ENCODE data around the gene TAS2R1. TPM values are rescaled to one million over a fixed set of nuclear protein-coding genes. Genes with fewer than 3 reads are reported as not detected.

The TAS2R1 gene
- total RNA-seq, 1 donor from 2014 or later, result not detected

DNA sequence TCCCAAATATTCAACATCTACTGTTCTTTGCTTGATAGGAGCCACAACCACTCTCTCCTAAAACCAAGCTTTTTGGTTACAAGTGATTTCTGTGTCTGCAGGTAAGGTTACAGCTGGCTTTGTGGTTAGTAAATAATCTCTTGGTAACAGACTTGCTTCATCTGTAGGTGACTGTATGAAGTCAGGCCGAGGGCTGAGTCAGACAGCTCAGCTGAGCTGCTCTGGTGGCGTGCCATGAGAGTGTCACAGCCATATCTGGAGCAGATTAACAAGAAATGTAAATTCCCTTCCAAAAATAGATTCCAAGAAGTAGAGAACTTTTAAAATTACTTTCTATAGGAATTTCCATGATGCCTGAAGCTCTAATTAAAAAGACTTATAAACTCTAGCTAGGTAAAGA, 23.7 kb upstream of the TAS2R1 start:
- H3K36me3 ChIP-seq (ENCODE audit: insufficient read depth, low read length), result no peaks in the 10 kb centered on the region
- no peaks in the 10 kb centered on the region for H4K20me1 ChIP-seq (ENCODE audit: insufficient read depth, low read length)
- no peak overlapping the region for H3K4me3 ChIP-seq (ENCODE audit: insufficient read depth, low read depth, low read length)
- H3K36me3 Mint-ChIP-seq (ENCODE audit: low read depth, unreplicated experiment), result no peaks in the 10 kb centered on the region
- H3K4me3 Mint-ChIP-seq (ENCODE audit: unreplicated experiment), result no peak overlapping the region
- H3K9me3 Mint-ChIP-seq (ENCODE audit: unreplicated experiment), result no peaks in the 10 kb centered on the region
- TF ChIP-seq, protein P1, sequence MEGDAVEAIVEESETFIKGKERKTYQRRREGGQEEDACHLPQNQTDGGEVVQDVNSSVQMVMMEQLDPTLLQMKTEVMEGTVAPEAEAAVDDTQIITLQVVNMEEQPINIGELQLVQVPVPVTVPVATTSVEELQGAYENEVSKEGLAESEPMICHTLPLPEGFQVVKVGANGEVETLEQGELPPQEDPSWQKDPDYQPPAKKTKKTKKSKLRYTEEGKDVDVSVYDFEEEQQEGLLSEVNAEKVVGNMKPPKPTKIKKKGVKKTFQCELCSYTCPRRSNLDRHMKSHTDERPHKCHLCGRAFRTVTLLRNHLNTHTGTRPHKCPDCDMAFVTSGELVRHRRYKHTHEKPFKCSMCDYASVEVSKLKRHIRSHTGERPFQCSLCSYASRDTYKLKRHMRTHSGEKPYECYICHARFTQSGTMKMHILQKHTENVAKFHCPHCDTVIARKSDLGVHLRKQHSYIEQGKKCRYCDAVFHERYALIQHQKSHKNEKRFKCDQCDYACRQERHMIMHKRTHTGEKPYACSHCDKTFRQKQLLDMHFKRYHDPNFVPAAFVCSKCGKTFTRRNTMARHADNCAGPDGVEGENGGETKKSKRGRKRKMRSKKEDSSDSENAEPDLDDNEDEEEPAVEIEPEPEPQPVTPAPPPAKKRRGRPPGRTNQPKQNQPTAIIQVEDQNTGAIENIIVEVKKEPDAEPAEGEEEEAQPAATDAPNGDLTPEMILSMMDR (IDR thresholded peaks at IDR 0.05; ENCODE audit: insufficient read depth, low read depth, low read length), result no peak
- TF ChIP-seq EZH2 (IDR thresholded peaks at IDR 0.05; ENCODE audit: insufficient read depth, low read length), result no peak
- DNase-seq (ENCODE audit: low read depth), result peak; percentile 89
- no peaks in the 10 kb centered on the region for H3K27me3 Mint-ChIP-seq (ENCODE audit: low read depth, unreplicated experiment)
- H3K4me1 ChIP-seq (ENCODE audit: insufficient read depth, low read length), result peaks cover 6% of the 10 kb centered on the region
- peak overlapping the region; percentile 14 for H3K4me2 ChIP-seq (ENCODE audit: low read length)
- H3K9ac ChIP-seq (ENCODE audit: low read length), result peak overlapping the region; percentile 30
- peak; percentile 92 for FAIRE-seq
- H3K79me2 ChIP-seq (ENCODE audit: insufficient read depth, low read length), result no peaks in the 10 kb centered on the region
- H3K27me3 ChIP-seq (ENCODE audit: insufficient read depth, low read length), result no peaks in the 10 kb centered on the region
- peaks cover 24% of the 10 kb centered on the region for H3K4me1 Mint-ChIP-seq (ENCODE audit: low read depth, unreplicated experiment)
- peak overlapping the region; percentile 89 for H3K27ac Mint-ChIP-seq (ENCODE audit: unreplicated experiment)
- H3K27ac ChIP-seq (ENCODE audit: low read depth, low read length), result peak overlapping the region; percentile 77
- H2AFZ ChIP-seq (ENCODE audit: low read depth, low read length), result no peak overlapping the region
- no peaks in the 10 kb centered on the region for H3K9me3 ChIP-seq (ENCODE audit: insufficient read depth, low read depth, low read length)

DNA sequence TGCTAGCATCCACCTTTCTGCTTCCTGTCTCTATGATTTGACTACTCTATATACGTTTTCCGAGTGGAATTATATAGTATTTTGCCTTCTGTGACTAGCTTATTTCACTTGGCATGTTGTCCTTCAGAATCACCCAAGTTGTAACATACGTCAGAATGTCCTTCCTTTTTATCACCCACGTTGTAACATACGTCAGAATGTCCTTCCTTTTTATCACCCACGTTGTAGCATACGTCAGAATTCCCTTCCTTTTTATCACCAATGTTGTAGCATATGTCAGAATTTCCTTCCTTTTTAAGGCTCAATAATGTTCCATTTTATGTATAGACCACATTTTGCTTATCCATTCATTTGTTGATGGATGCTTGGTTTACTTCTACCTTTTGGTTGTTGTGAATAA, 22.9 kb upstream of the TAS2R1 start:
- Histone ChIP-seq H3K4me2 (ENCODE audit: low read length) (no peak overlapping the region), H3K4me3 (ENCODE audit: insufficient read depth, low read depth, low read length) (no peak overlapping the region), H2AFZ (ENCODE audit: low read depth, low read length) (no peak overlapping the region), H3K4me1 (ENCODE audit: insufficient read depth, low read length) (peaks cover 6% of the 10 kb centered on the region), H3K79me2 (ENCODE audit: insufficient read depth, low read length) (no peaks in the 10 kb centered on the region), H3K9ac (ENCODE audit: low read length) (peak overlapping the region; percentile 30), H3K27ac (ENCODE audit: low read depth, low read length) (peak overlapping the region; percentile 77), H4K20me1 (ENCODE audit: insufficient read depth, low read length) (no peaks in the 10 kb centered on the region), H3K36me3 (ENCODE audit: insufficient read depth, low read length) (no peaks in the 10 kb centered on the region), H3K27me3 (ENCODE audit: insufficient read depth, low read length) (no peaks in the 10 kb centered on the region), H3K9me3 (ENCODE audit: insufficient read depth, low read depth, low read length) (no peaks in the 10 kb centered on the region)
- H3K27ac Mint-ChIP-seq (ENCODE audit: unreplicated experiment), result peak overlapping the region; percentile 89
- peaks cover 19% of the 10 kb centered on the region for H3K4me1 Mint-ChIP-seq (ENCODE audit: low read depth, unreplicated experiment)
- H3K36me3 Mint-ChIP-seq (ENCODE audit: low read depth, unreplicated experiment), result no peaks in the 10 kb centered on the region
- no peak for DNase-seq (ENCODE audit: low read depth)
- TF ChIP-seq, protein P1 (IDR thresholded peaks at IDR 0.05; ENCODE audit: insufficient read depth, low read depth, low read length), result no peak
- TF ChIP-seq EZH2 (IDR thresholded peaks at IDR 0.05; ENCODE audit: insufficient read depth, low read length), result no peak
- no peaks in the 10 kb centered on the region for H3K27me3 Mint-ChIP-seq (ENCODE audit: low read depth, unreplicated experiment)
- H3K9me3 Mint-ChIP-seq (ENCODE audit: unreplicated experiment), result no peaks in the 10 kb centered on the region
- no peak for FAIRE-seq
- H3K4me3 Mint-ChIP-seq (ENCODE audit: unreplicated experiment), result no peak overlapping the region

DNA sequence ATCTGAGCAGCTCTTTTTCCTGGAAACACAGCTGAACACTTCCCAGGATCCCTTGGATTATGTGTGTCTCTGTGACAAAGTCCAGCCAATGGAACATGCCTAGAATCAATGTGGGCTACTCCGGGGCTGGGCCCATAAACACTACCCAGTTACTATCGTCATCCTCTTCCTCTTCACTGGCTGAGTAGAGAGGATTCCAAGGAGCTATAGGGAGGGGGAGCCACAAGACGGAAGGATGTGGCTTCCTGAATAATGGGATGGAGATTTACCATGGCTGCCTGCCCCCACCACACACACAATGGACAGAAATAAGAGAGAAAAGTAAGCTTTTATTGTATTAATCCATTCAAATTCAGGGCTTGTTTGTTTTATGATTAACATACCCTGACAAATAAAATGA, 22.1 kb upstream of the TAS2R1 start:
- DNase-seq (ENCODE audit: low read depth) (no peak), FAIRE-seq (no peak)
- Histone ChIP-seq H3K27ac (ENCODE audit: low read depth, low read length) (no peak overlapping the region), H3K36me3 (ENCODE audit: insufficient read depth, low read length) (no peaks in the 10 kb centered on the region), H3K79me2 (ENCODE audit: insufficient read depth, low read length) (no peaks in the 10 kb centered on the region), H4K20me1 (ENCODE audit: insufficient read depth, low read length) (no peaks in the 10 kb centered on the region), H3K4me2 (ENCODE audit: low read length) (no peak overlapping the region), H3K4me3 (ENCODE audit: insufficient read depth, low read depth, low read length) (no peak overlapping the region), H3K9ac (ENCODE audit: low read length) (no peak overlapping the region), H3K9me3 (ENCODE audit: insufficient read depth, low read depth, low read length) (no peaks in the 10 kb centered on the region), H3K4me1 (ENCODE audit: insufficient read depth, low read length) (peaks cover 6% of the 10 kb centered on the region), H2AFZ (ENCODE audit: low read depth, low read length) (no peak overlapping the region), H3K27me3 (ENCODE audit: insufficient read depth, low read length) (no peaks in the 10 kb centered on the region)
- Mint-ChIP-seq H3K4me3 (ENCODE audit: unreplicated experiment) (no peak overlapping the region), H3K27ac (ENCODE audit: unreplicated experiment) (no peak overlapping the region), H3K36me3 (ENCODE audit: low read depth, unreplicated experiment) (no peaks in the 10 kb centered on the region), H3K4me1 (ENCODE audit: low read depth, unreplicated experiment) (peaks cover 19% of the 10 kb centered on the region), H3K27me3 (ENCODE audit: low read depth, unreplicated experiment) (no peaks in the 10 kb centered on the region), H3K9me3 (ENCODE audit: unreplicated experiment) (no peaks in the 10 kb centered on the region)
- TF ChIP-seq, protein P1 (IDR thresholded peaks at IDR 0.05; ENCODE audit: insufficient read depth, low read depth, low read length), result no peak
- TF ChIP-seq EZH2 (IDR thresholded peaks at IDR 0.05; ENCODE audit: insufficient read depth, low read length), result no peak
